NK-92 (cell line): ENCODE results near the gene COQ8A.
"Not testable (repeated sequence)": the region's sequence is repeated elsewhere in the genome, so short reads cannot be mapped to it uniquely, and the experiment has no call there.

Experiments
- DNase-seq: peaks from one replicate; lab custom pipeline; 2025; ENCODE audit not compliant: unreplicated experiment; lab: John Stamatoyannopoulos, UW

COQ8A gene

DNA sequence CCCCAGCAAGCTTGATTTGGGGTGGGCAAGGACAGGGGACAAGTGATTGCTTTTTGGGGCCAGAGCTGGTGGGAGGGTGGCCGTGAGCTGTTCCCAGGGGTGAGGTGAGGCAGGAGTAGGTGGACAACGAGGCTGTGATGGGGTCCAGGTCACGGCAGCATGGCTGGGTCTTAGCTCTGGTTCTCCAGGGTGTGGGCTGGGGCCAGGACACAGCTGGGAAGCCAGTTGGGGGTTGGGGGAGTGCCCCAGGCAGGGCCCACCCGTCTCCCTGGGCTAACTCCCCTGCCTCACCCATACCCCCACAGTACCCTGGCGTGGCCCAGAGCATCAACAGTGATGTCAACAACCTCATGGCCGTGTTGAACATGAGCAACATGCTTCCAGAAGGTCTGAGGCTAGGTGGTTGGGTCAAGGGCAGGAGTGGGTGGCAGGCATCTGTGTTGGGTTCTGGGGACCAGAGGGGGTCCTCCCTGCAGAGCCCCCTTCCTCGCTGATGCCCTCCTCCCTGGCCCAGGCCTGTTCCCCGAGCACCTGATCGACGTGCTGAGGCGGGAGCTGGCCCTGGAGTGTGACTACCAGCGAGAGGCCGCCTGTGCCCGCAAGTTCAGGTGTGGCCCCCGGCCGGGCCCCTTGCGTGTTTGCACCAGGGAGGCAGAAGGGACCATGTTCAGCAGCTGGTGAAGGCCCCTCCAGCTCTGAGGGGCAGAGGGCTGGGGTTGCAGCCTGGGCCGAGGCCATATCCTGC lies 43.3 kb downstream of the COQ8A start:
- no peak for DNase-seq

DNA sequence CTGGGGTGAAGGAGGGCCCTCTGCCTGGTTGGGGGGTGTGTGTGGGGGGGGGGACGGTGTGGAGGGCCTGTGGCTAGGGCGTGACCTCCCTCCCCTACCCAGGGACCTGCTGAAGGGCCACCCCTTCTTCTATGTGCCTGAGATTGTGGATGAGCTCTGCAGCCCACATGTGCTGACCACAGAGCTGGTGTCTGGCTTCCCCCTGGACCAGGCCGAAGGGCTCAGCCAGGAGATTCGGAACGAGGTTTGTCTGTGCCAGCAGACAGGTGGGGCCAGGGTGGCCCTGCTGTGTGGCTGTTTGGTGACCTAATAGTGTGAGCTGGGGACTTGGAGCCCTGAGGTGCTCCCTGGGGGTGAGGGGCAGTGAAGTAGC lies 43.9 kb downstream of the COQ8A start:
- DNase-seq, result no peak

DNA sequence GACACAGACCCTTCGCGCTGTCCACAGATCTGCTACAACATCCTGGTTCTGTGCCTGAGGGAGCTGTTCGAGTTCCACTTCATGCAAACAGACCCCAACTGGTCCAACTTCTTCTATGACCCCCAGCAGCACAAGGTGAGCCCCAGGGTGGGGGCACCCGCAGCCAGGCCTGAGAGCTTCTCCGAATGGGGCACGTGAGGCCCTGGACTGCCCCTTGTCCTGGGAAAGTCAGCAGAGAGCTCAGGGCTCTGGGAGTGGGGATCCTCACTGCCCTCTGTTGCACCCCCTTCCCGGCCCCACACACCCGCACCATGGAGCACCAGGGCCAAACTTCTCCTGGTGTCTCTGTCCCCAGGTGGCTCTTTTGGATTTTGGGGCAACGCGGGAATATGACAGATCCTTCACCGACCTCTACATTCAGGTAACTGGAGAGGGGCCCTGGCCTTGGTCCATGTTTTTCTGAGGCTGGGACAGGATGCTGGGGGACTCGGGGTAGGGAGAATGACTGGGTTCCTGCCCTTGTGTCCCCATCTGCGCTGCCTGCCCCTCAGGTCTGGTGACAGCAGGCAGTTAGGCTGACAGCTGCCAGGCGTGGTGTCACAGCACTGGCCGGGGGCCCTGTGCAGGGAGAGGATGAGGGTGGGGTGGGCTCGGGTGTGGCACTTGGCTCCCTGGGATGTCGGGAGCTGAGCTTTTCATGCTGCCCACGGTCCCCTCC lies 44.6 kb downstream of the COQ8A start:
- no peak for DNase-seq

DNA sequence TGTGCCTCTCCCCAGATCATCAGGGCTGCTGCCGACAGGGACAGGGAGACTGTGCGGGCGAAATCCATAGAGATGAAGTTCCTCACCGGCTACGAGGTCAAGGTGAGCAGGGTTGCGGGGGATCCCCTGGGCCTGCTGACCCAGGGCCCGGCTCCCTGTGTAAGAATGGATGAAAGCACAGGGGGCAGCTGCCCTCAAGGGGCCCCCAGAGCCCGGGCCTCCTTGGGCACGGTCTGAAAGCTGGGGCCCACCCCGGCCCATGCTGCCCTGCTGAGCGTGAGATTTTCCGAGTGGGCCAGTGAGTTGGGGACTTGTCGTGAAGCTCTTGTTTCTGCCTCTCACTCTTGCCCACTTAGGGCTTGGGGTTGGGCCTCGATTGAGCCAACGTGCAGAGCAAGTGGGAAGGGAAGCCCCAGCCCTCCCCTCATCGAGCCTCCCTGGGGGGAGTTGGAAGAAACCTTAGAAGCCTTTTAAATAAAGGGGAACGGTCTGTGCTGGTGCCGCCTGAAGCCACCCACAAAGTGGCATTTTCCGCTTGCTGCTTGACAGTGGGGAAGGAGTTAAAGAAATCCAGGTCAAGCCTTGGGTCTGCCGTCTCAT lies 45.2 kb downstream of the COQ8A start:
- no peak for DNase-seq

DNA sequence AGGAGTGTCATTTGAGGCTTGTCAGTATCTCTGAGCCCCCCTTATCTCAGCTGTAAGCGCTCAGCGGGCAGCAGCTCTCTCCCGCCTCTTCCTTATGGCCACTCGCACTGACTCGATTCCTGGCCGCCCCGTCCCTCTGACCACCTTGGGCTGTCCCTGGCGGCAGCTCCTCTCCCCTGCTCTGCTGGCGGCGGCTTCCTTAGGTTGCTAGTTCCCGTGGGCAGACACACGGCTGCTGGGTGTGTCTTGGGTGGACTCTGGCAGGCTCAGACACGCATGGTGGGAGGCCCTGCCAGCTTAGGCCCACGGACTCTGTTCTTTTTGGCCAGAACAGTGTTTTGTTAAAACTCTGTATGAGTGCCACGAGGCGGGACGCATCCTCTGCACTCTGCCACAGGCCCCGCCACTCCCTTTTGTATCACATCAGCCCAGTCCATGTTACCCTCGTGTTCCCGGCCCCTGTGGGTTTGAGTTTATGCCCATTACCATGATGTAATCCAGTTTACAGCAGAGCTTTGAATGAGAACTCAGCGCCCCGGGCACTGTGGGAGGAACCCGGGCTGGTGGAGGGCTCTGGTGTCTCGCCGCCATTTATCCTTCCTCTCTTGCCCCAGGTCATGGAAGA lies 45.9 kb downstream of the COQ8A start:
- DNase-seq, result no peak

DNA sequence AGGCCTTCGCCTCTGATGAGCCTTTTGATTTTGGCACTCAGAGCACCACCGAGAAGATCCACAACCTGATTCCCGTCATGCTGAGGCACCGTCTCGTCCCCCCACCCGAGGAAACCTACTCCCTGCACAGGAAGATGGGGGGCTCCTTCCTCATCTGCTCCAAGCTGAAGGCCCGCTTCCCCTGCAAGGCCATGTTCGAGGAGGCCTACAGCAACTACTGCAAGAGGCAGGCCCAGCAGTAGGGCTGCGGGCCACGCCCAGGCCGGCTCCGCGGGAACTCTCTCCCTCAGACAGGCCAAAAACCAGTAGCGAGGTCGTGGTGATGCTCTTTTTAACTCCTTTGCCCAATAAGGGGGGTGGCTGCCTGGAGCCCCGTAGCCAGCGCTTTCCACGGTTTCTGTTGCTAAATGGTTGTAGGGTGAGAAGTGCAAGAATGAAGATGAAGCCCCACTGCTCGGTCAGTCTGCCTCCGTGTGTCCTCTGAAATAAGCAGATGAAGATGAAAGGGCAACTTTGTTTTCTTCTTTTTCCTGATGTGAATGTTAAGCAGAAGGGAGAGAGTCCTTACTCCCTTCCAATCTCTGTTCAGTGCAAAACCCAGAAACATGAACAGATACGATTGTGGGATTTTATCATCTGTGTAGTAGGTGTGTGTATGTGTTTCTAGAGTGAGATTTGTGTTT lies 46.5 kb downstream of the COQ8A start:
- DNase-seq, result no peak

DNA sequence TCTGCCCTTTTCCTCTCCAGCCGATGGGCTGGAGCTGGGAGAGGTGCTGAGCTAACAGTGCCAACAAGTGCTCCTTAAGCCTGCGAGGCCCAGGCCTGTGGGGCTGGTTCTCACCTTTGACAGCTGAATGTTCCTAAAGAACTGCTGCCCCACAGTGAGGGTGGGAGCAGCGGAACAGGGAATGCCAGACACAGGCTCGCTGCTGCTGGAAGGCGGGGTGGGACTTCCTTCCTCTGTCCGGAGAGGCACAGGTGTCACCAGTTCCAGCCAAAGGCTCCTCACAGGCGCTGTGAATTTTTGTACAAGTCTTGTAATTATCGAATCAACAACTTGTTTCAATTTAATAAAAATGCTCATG lies 47.1 kb downstream of the COQ8A start:
- no peak for DNase-seq

DNA sequence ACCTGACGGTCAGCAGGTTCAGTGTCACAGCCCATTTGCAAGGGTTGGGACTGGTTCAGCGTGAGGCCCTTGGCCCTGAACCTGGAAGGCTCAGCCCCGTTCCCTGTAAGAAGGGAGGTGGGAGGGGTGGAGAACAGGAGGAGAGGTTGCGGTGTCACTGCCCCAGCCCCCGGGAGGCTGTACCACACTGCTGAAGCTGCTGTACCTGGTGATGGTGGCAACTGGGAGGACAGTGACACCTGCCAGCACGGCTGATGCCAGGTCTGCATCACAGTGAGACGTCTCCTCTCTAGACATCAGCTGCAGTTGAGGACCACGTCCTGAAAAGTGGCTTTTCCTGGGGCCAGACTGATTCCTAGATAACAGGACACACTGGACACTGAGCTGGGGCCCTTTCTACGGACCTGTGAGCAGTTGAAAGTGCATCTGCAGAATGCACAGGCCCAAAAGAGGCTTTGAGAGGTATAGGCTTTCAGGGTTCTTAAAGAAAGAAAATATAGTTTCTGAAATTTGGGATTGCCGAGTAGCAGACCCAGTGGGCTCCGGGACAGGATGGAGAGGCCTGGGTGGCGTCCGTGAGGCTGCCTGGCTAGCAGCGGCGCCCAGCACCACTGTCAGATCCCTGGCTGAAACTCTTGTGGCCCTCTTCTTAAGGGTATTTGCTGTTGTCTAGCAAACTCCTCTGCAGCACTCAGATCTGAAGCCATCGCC lies 47.7 kb downstream of the COQ8A start:
- no peak for DNase-seq

DNA sequence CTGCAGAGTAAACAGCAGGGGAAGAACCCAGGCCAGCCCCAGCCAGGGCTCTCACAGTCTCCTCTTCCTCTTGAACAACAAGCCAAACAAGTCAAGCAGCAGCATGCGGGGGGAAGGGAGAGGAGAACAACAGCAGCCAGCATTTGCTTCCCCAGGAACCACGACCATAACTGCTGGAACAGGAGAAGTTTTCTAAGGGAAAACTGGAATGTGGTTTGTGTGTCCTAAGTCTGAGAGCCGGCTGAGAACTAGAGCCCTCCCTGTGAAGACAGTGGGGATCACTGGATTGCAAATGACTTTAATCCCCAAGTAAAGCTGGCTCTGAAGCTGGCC lies 48.2 kb downstream of the COQ8A start:
- DNase-seq, result no peak

DNA sequence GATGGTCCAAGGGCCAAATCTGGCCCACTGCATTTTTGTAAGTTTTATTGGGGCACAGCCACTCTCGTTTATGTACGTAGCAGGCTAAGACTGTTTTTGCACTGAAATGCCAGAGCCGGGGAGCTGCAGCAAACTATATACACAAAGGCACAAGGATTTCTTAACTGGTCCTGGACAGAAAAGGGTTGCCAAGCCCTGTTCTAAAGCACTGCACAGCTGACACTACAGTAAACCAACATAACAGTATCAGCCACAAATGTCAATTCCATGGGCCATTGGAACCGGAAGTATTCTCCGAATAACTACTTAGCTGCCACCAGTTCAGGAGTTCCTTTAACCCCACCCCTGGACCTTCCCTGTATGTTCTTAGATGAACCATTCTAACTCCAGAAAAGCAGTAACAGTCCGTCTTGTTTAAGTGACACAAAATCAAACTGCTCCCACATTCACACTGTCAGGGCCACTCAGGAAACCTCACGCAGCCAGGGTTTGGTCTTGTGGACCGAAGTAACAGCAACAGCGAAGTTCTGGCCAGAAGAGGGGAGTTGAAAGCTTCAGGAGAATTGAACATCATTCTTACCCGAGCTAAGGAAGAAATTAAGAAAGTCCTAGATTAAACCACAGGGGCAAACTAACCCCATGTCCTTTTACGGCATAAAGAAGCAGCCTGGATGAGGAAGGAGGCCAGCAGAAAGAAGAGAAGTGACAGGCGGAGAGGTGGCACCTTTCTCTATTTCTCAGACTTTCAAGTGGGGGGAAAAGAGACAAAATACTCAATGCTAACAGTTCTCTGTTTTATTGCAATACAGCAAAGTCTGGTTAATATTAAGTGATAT lies 49.2 kb downstream of the COQ8A start:
- DNase-seq, result no peak

DNA sequence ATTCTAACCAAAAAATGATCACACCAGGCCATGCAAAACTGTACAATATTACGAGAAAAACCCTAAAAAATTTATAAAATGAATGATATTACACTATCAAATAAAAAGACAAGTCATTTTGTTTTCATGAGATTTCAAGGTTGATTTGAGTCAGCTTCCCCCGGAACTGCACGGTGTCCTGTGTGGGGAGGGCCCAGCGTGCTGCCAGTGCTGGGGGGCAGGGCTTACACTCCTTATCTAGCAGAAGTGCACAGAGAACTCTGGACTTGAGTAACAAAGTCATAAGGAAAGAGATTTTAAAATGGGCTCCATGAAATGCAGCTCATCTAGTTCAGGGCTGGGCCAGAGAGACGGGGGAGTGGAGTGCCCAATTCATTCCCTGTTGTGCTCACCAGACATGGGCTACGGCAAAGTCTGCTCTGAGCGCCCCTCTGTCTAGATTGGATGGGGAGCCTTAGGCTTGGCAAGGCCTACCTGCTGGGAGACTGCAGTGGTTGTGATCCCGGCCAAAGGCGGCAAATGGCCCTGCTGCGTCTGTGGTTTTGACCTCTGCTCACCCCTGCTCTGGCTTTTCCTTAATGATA lies 50.1 kb downstream of the COQ8A start:
- DNase-seq, result no peak

DNA sequence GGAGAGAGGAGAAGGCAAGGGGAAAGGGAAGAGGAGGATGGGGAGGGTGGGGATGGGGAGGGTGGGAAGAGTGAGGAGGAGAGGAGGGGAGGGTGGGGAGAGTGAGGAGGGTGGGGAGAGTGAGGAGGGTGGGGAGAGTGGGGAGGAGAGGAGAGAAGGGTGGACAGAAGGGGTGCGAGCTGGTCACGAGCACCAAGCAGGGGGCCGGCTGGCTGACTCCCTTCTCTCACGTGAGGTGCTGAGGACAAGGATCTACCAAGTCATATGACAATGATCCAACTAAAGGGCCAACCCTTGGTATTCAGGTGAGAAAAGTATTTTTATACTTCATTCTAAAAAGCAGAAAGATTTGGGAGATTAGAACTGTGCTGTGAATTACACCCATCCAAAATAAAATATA lies 51.8 kb downstream of the COQ8A start:
- DNase-seq, result no peak

DNA sequence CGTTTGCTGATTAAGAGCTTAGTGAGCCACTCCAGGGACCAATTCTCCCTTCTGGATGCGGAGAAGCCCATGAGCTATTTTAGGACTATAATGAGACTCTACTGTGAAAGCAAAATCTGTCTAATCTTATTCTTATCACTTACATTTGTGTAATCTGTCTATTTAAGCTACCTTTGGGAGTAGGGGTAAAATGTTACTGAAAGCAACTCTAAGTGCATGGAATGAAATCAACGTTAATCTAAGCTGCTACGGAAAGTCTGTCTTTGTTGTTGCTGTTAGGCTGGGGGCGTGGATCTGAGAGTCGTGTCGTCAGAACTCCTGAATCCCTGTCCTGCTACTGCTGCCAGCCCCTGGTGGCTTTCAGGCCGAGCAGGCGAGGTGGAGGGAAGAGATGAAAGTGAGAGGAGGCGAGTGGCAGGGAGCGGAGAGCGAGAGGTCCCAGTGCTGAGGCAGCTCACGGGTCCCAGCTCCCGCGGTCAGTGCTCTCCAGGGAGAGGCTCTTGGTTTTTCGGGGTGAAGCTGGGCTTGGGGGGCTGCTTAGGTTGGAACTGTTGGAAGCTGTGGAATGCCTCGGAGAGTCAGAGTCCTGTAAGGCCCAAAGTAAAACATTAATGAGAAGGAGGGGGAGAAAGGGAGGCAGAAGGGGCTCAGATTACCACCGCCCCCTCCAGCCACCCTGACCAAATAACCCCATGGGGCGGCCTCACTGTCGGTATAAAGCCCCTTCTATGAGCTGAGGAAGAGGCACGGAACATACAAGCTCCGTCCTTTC lies 53.9 kb downstream of the COQ8A start:
- no peak for DNase-seq

DNA sequence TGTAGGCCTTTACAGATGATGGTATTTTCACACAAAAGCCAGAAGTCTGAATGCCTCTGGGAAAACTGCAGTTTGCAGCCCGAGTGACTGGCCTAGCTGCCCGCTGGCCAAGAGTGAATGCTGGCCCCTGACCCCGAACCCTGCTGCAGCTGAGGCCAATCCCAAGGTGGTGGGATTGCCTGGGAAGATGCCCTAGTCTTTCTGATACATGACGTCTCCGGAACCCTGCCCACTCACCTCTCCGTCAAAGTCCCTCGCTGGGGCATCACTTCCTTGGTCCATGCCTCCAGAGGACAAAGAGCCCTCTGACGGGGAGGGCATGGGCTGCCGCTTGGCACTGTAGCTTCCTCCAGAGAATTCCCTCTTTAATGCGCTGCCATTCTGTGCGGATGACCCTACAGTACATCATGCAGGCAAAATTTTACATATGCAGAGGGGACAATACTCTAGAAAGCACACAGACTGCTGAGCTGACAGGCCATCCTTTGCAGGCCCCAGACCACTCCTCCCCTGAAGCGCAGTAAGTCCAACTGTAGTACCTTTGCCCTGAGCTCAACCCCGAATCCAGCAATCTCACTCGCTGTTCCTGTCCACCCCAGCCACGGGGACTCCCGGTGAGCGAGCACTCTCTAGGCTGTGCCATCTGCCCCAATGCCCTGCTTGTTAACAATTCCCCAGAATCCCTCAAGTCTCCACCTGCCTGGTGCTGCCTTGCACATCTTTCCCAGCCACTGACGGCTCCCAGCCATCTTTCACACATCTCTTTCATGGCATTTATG lies 54.7 kb downstream of the COQ8A start:
- DNase-seq, result no peak

DNA sequence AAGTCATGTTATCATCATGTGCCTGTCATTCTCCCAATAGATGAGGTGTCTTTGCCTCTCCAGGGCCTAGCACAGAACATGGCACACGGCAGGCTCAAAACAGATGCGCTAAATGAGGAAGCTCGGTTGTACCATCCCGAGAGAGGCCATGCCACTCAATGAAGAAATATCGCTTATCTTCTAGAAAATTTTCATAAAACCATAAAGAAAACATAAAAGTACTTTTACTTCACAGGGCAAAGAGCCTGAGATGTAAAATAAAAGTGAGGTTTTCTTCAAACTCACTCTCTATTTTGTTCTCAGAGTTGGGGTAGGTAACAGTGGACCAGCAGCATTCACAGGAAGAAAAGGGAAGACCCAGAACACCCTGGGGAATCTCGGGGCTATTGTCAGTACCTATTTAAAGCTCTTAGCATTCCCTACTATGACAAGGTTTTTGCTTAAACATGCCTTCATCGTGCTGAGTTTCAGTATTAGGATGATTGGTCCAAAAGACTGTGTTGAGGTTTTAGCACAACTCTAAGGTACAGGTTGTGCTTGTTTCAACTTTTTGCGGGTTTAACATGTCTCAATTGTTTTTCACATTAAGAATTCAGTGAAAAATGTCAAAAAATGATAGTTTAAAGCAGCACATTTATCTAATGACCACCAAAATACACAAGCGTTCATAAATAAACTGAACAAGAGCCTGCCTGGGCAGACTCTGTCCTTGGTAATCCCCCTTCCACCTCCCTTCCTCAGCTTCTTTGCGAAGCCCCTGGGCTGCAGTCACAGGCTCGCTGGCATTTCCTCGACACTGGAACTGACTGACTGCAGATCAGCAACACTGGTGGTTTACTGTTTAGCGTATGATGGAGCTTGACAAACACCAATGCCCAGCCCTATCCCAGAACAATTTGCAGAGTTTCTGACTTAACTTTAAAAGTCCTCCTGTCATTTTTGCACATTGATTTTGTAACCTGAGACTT lies 55.6 kb downstream of the COQ8A start:
- DNase-seq, result no peak

DNA sequence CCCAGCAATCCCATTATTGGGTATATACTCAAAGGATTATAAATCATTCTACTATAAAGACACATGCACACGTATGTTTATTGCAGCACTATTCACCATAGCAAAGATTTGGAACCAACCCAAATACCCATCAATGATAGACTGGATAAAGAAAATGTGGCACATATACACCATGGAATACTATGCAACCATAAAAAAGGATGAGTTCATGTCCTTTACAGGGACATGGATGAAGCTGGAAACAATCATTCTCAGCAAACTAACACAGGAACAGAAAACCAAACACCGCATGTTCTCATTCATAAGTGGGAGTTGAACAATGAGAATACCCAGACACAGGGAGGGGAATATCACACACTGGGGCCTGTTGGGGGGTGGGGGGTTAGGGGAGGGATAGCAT lies 59.5 kb downstream of the COQ8A start:
- not testable (repeated sequence) for DNase-seq

DNA sequence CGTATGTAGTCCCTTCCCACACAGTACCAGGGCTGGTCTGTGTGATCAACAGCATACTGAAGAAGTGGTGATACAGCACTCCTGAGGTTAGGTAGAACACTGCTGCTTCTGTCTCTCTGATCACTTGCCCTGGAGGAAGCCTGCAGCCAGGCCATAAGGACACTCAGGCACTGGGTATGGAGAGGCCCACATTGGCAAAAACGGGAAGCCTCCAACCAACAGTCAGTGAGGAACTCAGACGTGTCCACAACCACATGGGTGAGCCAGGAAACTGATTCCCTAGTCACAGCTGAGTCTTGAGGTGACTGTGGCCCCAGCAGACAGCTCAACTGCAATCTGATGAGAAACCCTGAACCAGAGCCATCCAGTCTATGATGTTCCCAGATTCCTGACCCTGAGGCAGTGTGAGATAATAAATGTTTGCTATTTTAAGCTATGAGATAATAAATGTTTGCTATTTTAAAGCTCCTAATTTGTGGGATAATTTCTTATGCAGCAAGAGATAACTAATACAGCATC lies 62.5 kb downstream of the COQ8A start:
- DNase-seq, result no peak
